WERI-Rb-1 (cell line): ENCODE data around the gene PHF21A.

Experiments used
- DNase-seq: peaks from one replicate; pipeline ENCODE4 v3.0.0-alpha.2; 2020
- H3K27ac ChIP-seq: fragments of 250-450 bp; sonication (Bioruptor Pico); 2 replicates; pipeline ENCODE4 v1.5.1; 2020; ENCODE audit warnings: mild to moderate bottlenecking, moderate library complexity
- H3K27me3 ChIP-seq: fragments of 250-450 bp; sonication (Bioruptor Pico); 2 replicates; pipeline ENCODE4 v1.5.1; 2021; ENCODE audit warnings: mild to moderate bottlenecking, low read depth, moderate library complexity; ENCODE audit not compliant: insufficient read depth, severe bottlenecking
- H3K36me3 ChIP-seq: fragments of 250-450 bp; sonication (Bioruptor Pico); 2 replicates; pipeline ENCODE4 v1.5.1; 2020; ENCODE audit warnings: mild to moderate bottlenecking, moderate library complexity
- H3K4me3 ChIP-seq: 2 replicates; pipeline ENCODE4 v1.5.1; 2011; ENCODE audit warnings: low read depth, mild to moderate bottlenecking, control low read depth, low read length
- H3K9me3 ChIP-seq: fragments of 250-450 bp; sonication (Bioruptor Pico); 2 replicates; pipeline ENCODE4 v1.5.1; 2021; ENCODE audit warnings: mild to moderate bottlenecking, moderate library complexity; ENCODE audit not compliant: severe bottlenecking
- TF ChIP-seq, protein P1 (sequence below): IDR thresholded peaks from 2 replicates; pipeline ENCODE4 v1.5.1; 2011; ENCODE audit warnings: low read depth, mild to moderate bottlenecking, control low read depth, inconsistent platforms, low read length

PHF21A gene

DNA sequence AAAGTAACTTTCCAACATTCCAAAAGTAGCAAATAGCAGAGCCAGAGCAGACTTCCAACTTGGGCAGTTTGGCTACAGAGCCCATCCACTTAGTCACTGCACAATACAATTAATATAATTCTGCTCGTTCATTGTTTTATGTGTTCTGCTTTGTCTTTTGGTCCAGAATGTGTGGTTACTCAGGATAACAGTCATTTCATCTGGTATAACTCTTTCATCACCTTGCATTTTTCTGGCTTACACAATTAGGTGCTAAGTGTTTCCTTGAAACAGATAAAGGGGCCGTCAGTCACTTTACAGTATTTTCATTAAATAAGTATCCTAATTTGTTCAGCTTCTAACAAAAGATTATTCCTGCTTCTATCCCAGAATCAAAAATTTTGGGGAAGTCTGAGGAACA, 111.6 kb downstream of the PHF21A start:
- Histone ChIP-seq H3K4me3 (no peak overlapping the region), H3K36me3 (no peaks in the 10 kb centered on the region), H3K27me3 (no peaks in the 10 kb centered on the region), H3K27ac (no peak overlapping the region), H3K9me3 (no peaks in the 10 kb centered on the region)
- DNase-seq: no peak
- TF ChIP-seq, protein P1, sequence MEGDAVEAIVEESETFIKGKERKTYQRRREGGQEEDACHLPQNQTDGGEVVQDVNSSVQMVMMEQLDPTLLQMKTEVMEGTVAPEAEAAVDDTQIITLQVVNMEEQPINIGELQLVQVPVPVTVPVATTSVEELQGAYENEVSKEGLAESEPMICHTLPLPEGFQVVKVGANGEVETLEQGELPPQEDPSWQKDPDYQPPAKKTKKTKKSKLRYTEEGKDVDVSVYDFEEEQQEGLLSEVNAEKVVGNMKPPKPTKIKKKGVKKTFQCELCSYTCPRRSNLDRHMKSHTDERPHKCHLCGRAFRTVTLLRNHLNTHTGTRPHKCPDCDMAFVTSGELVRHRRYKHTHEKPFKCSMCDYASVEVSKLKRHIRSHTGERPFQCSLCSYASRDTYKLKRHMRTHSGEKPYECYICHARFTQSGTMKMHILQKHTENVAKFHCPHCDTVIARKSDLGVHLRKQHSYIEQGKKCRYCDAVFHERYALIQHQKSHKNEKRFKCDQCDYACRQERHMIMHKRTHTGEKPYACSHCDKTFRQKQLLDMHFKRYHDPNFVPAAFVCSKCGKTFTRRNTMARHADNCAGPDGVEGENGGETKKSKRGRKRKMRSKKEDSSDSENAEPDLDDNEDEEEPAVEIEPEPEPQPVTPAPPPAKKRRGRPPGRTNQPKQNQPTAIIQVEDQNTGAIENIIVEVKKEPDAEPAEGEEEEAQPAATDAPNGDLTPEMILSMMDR: no peak

DNA sequence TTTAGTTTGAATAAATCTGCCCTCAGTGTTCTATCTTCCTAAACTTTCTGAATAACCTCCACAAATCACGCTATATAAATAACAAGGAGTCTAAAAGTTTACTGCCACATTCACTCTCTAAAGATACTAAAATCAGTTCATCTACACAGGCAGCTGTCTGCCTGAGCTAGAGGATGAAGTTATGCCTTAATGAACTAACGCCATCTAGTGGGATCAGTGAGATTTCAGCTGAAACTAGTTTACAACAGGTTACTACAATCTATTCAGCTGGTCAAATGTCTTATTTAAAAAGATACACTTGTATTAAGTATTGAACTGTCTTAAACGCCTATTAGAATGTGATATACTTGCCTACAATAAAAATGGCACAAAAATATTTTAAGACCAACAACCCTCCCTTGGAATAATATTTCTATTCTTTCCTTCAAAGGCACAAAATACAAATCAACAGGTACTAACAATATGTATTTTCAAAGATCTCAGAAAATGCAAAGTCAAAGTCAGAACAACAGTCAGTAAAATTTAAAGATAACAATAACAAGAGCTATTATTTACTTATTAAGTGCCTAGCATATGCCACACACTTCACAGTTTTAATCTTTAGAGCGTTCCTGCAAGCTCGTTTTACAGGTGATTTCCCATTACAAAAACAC, 114.7 kb downstream of the PHF21A start:
- no peaks in the 10 kb centered on the region for H3K27me3 ChIP-seq
- H3K36me3 ChIP-seq: no peaks in the 10 kb centered on the region
- H3K27ac ChIP-seq: no peak overlapping the region
- H3K4me3 ChIP-seq: no peak overlapping the region
- TF ChIP-seq, protein P1: peak; percentile 51
- peak; percentile 33 for DNase-seq
- H3K9me3 ChIP-seq: no peaks in the 10 kb centered on the region

DNA sequence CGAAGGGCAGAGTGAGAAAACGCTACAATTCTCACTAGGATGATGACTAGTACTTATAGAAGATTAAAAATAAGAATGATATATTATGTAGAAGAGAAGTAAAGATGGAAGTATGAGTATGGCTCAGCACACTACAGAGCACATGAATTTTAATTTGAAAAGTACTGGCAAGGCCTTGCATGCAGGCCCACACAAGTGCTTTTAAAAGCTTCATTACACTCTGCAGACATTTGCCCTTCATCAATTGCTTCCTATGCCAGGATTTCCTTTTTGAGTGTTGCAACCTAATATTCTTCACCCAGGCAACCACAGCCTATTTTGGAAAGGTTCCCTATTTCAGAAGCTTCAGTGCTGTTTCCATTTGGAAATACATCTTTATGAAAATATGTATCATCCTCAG, 117.7 kb downstream of the PHF21A start:
- no peaks in the 10 kb centered on the region for H3K27me3 ChIP-seq
- DNase-seq: no peak
- no peak overlapping the region for H3K27ac ChIP-seq
- no peaks in the 10 kb centered on the region for H3K9me3 ChIP-seq
- no peaks in the 10 kb centered on the region for H3K36me3 ChIP-seq
- no peak overlapping the region for H3K4me3 ChIP-seq
- TF ChIP-seq, protein P1: no peak

DNA sequence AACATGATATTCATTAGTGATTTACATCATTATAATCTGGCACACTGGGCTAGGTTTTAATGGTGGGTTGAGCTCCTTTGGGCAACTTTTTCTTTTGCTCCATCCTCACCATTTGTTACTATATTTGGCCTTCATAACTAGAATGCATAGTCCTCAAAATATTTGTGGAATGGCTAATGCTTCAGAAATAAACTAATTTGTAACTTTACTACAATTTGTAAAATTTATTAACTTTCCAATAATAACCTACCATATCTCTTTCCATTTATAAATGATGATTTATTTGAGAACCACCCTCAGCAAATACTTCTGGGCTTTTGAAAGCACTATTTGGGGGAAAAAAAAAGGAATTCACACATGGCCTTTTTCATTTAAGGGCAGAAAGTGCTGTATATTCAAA, 119.1 kb downstream of the PHF21A start:
- no peaks in the 10 kb centered on the region for H3K9me3 ChIP-seq
- no peak overlapping the region for H3K4me3 ChIP-seq
- H3K36me3 ChIP-seq: no peaks in the 10 kb centered on the region
- no peaks in the 10 kb centered on the region for H3K27me3 ChIP-seq
- TF ChIP-seq, protein P1: no peak
- no peak for DNase-seq
- no peak overlapping the region for H3K27ac ChIP-seq

DNA sequence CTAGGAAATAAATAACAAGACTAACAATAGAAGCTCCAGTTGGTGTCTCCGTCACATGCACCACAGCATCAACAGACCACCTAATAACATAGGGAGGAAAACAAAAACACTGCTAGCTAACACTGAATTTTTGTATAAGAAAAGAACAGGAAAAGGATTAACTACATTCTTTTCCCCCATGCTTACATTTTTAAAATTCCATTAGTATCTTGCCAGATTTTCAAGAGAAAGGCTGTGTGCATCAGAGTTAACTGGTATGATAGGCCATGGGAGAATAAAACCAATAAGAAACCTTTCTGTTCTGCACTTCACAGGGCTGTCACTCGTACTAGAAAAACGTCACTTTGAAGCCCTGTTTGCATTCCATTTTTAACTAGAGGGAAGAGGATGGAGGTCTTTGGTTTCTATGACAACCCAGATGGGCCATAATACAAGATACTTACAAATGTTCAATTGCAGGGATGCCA, 119.8 kb downstream of the PHF21A start:
- no peak for DNase-seq
- Histone ChIP-seq H3K27me3 (no peaks in the 10 kb centered on the region), H3K4me3 (no peak overlapping the region), H3K9me3 (no peaks in the 10 kb centered on the region), H3K36me3 (no peaks in the 10 kb centered on the region), H3K27ac (no peak overlapping the region)
- TF ChIP-seq, protein P1: no peak

DNA sequence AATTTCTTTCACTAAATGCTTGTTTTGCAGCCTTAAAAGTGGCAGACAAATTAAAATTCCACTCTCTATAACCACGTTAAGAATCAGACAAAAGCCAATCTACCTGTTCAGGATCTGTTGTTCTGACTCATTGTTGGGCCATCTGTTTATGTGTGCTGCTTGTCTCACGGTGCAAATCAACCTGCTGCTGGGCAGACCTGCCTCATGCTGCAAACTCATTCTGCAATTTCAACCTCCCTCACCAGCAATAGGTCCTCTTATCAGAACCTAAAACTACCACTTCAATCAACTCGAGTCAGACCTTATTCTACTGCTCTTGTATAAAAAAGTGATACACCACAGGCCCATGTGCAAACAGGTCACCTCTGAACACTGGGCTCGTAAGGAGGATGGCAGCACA, 123.7 kb downstream of the PHF21A start:
- no peaks in the 10 kb centered on the region for H3K27me3 ChIP-seq
- TF ChIP-seq, protein P1: no peak
- no peak for DNase-seq
- no peak overlapping the region for H3K27ac ChIP-seq
- no peaks in the 10 kb centered on the region for H3K36me3 ChIP-seq
- no peak overlapping the region for H3K4me3 ChIP-seq
- H3K9me3 ChIP-seq: no peaks in the 10 kb centered on the region
